GM18909 (cell line): ENCODE data around the gene CDKN2D.
A peak's percentile ranks its signal among the peaks of the same experiment; 100 is the strongest.
"Not testable (repeated sequence)": the region's sequence is repeated elsewhere in the genome, so short reads cannot be mapped to it uniquely, and the experiment has no call there.

ENCODE experiments used
- ATAC-seq: cut with Tn5 transposase; IDR thresholded peaks from one replicate; pipeline ENCODE4 v1.9.1; 2021; ENCODE audit warnings: mild to moderate bottlenecking; ENCODE audit not compliant: unreplicated experiment, poor library complexity

CDKN2D gene

DNA sequence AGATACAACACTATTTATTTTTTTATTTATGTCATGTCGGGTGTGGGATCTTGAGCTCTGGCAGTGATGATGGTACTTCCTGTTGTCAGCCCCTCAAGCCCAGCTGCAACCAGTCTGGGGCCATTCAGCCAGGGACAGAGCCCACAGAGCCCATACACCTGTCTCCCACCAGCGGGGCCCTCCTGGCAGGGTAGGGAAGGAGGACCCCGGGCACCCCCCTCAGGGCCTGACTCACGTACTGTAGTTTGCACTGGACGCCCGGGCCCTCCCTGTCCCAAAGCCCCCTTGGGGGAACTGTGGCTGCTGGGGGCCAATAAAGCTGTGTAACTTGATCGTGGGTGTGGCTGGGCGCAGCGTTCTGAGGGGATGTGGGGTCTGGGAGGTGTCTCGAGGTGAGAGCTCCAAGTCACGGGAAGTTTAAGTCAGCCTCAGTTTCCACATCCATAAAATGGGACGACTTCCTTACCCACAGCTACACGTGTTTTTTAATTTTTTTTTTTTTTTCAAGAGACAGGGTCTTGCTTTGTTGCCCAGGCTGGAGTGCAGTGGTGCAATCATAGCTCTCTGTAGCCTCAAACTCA, 15.6 kb downstream of the CDKN2D start:
- ATAC-seq: no peak

GRCh38 chr19:10552510-10553053, 16.2 kb downstream of the CDKN2D start:
- ATAC-seq: no peak

DNA sequence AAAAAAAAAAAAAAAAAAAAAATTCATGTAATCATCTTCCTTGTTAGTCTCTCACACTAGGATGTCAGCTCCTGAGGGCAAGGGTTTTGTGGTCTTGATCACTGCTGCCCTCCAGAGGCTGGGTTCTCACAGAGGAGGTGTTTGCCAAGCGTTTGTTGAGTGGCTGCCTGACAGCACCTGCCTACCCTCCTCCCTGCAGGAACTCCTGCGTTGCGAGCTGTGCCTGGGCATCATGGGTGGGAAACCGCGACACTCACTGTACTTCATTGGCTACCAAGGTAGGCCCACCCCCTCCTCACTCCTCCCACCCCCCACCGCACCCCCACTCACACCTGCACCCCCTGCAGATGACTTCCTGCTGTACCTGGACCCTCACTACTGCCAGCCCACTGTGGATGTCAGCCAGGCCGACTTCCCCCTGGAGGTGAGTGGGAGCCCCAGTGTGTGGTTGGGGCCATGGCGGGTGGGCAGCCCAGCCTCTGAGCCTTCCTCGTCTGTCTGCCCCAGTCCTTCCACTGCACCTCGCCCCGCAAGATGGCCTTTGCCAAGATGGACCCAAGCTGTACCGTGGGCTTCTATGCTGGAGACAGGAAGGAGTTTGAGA, 17.0 kb downstream of the CDKN2D start:
- ATAC-seq: no peak

GRCh38 chr19:10551006-10551405, 17.8 kb downstream of the CDKN2D start:
- ATAC-seq: not testable (repeated sequence)

DNA sequence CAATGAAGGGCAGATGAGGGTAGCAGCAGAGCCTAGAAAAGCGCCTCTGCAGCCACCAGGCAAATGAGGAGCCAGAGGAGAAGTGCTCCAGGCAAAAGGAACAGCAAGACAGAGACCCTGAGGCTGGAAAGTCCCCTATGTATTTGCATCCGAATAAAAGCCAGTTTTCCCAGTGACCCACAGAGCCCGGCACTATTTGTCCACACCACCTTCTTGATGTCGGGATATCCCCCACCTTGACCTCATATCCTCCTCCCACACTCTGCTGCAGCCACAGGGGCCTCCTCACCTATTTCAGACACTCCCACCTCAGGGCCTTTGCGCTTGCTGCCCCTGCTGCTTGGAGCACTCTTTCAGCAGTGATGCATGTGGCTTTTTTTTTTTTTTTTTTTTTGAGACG, 18.4 kb downstream of the CDKN2D start:
- ATAC-seq: no peak

GRCh38 chr19:10549733-10550132, 19.0 kb downstream of the CDKN2D start:
- ATAC-seq: no peak

DNA sequence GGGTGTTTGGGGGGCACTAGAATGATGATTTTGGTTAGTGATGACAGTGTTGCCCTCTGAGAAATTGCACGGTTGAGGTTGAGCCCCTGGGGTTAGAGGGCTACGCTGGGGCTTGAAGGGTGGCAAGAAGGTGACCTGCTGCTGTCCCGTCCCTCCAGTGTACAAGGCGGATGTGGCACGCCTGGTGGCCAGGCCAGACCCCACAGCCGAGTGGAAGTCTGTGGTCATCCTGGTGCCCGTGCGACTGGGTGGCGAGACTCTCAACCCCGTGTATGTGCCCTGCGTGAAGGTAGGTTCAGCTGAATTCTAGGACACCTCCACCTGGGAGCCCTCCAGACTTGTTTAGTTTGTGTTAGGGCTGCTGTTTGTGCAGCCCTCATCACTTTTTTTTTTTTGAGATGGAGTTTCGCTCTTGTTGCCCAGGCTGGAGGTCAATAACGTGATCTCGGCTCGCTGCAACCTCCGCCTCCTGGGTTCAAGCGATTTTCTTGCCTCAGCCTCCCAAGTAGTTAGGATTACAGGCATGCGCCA, 20.0 kb downstream of the CDKN2D start:
- no peak for ATAC-seq

DNA sequence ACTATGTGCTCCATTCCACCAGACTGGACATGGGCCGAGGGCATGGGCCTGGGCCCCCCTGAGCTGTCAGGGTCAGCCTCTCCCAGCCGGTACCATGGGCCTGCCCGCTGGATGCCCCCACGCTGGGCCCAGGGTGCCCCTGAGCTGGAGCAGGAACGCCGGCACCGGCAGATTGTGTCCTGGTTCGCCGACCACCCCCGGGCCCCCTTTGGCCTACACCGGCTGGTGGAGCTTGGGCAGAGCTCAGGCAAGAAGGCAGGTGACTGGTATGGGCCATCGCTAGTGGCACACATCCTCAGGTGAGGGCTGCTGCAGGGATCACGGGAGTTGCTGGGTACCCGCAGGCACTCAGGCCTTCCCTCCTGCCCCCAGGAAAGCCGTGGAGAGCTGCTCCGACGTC, 22.0 kb downstream of the CDKN2D start:
- ATAC-seq: no peak

- no peak for ATAC-seq
Measured at GRCh38 chr19:10544753-10545251, 24.0 kb downstream of the CDKN2D start.

DNA sequence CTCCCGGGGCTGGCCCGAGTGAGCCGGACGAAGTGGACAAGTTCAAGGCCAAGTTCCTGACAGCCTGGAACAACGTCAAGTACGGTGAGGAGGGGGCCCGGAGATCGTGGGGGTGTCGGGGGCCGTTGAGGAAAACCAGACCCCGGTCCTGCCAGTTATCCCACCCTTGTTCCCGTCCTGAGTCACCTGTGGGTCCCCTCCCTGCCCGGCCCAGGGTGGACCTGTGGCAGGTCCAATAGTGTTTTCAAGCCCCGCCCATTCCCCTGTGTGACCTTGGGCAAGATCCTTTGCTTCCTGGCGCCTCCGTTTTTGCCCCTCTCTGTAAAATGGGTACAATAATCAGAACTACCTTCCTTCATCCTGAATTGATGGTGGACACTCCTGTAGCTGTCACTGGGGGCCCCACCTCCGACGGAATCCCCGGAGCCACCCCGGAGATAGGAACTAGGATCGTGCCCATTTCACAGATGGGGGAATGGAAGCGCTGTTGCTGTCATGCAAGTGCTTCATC, 24.5 kb downstream of the CDKN2D start:
- ATAC-seq: peak; percentile 17

- ATAC-seq: peak; percentile 71
Measured at GRCh38 chr19:10543420-10544241, 25.1 kb downstream of the CDKN2D start, which contains the start of gene ATG4D. TSS of gene ATG4D (plus strand) at chr19:10543904. CDS start at chr19:10544091, 187 bp downstream.

DNA sequence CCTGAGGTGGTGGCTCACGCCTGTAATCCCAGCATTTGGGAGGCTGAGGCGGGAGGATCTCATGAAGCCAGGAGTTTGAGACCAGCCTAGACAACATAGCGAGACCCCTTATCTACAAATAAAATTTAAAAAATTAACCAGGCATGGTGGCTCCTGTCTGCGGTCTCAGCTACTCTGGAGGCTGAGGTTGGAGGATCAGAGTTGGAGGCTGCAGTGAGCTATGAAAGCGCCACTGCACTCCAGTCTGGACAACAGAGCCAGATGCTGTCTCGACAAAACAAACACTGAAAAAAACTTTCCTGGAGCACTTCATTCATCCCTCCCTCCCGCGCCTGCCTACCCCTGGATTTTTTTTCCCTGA, 25.7 kb downstream of the CDKN2D start:
- no peak for ATAC-seq

GRCh38 chr19:10539016-10539415, 29.8 kb downstream of the CDKN2D start:
- not testable (repeated sequence) for ATAC-seq

DNA sequence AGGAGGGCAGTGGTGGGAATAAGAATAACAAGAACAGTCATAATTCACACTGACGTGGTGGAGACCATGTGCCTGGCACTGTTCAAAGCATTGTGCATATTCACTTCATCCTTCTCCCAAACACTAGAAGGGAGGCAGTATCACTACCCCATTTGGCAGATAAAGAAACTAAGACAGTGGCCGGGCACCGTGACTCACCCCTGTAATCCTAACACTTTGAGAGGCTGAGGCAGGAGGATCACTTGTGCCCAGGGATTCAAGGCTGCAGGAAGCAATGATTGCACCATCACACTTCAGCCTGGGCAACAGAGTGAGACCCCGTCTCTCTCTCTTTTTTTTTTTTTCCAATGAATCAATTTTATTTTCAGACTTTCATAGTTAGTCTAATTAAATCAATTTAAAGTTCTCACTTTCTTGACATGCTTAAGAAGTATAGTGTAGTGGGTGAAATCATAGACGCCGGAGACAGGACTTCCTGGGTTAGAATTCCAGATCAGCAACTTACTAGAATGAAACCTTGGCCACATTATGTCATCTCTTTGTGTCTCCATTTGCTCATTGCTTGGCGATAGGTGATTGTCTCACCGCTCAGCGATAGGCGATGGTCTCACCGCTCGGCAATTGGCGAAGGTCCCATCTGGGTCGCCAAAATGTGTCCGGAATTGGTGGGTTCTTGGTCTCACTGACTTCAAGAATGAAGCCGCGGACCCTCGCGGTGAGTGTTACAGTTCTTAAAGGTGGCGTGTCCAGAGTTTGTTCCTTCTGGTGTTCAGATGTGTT, 30.4 kb downstream of the CDKN2D start:
- no peak for ATAC-seq

DNA sequence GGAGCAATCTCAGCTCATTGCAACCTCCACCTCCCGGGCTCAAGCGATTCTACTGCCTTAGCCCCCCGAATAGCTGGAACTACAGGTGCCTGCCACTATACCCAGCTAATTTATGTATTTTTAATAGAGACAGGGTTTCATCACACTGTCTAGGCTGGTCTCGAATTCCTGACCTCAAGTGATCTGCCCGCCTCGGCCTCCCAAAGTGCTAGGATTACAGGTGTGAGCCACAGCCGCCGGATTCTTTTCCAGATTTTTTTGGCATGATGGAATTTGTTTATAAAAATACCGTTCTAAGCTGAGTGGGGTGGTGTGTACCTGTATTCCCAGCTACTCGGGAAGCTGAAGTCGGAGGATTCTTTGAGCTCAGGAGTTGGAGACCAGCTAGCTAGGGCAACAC, 31.1 kb downstream of the CDKN2D start:
- ATAC-seq: no peak

GRCh38 chr19:10535613-10536012, 33.2 kb downstream of the CDKN2D start:
- no peak for ATAC-seq

DNA sequence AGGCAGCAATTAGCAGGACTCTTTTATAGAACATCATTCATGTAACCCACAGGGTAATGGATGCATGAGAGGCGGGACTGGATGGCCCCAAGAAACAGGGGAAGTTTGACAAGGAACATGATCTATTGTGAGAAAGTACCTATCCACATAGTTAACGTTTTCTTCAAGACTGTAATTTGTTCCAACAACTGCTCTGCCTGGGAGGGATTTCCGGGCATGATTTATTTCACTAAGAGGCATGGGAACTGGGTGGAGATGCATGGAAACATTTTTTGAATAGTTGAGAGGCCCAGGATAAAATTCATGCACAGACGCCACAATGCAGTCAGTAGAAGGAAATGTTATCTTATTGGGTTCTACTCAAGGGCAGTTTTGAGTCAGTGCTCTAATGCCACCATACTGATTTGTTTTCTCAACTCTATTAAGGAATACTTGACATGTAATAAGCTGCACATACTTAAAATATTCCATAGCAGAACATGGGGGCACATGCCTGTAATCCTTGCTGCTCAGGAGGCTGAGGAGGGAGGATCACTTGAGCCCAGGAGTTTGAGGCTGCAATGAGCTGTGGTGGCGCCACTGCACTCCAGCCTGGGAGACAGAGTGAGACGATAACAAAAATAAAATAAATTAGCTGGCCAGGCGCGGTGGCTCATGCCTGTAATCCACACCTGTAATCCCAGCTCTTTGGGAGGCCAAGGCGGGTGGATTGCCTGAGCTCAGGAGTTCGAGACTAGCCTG, 35.0 kb downstream of the CDKN2D start:
- no peak for ATAC-seq

- no peak for ATAC-seq
Measured at GRCh38 chr19:10532457-10532856, 36.3 kb downstream of the CDKN2D start.

DNA sequence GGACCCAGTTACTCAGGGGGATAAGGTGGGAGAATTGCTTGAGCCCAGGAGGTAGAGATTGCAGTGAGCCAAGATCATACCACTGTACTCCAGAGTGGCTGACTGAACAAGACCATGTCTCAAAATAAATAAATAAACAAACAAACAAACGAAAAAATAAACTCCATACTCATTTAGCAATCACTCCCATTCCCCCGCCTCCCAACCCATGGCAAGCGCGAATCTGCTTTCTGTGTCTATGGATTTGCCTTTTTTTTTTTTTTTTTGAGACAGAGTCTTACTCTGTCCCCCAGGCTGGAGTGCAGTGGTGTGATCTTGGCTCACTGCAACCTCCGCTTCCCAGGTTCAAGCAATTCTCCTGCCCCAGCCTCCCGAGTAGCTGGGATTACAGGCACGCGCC, 41.9 kb downstream of the CDKN2D start:
- not testable (repeated sequence) for ATAC-seq
